ENCODE results near the gene MAGI1.

Gene MAGI1

GRCh38 chr3:65924762-65925161 lies 114.0 kb downstream of the MAGI1 start:
- no peaks in the 10 kb centered on the region for H3K36me3 ChIP-seq
- no peaks in the 10 kb centered on the region for H3K9me3 ChIP-seq
- H3K4me3 ChIP-seq (ENCODE audit: low read depth in 1 of 2, low read length in 1 of 2) = no peak overlapping the region
- H3K27ac ChIP-seq = no peak overlapping the region
- peaks cover 0 to 8% of the 10 kb centered on the region in 2 experiments for H3K4me1 ChIP-seq (ENCODE audit: control insufficient read depth in 1 of 2, insufficient read depth in 1 of 2, low read depth in 1 of 2, low read length in 1 of 2)
- TF ChIP-seq CTCF (IDR thresholded peaks at IDR 0.05) = no peak
- H3K27me3 ChIP-seq = no peaks in the 10 kb centered on the region

- Histone ChIP-seq H3K27ac (no peak overlapping the region), H3K27me3 (no peaks in the 10 kb centered on the region), H3K4me3 (ENCODE audit: low read depth in 1 of 2, low read length in 1 of 2) (no peak overlapping the region), H3K36me3 (no peaks in the 10 kb centered on the region), H3K4me1 (ENCODE audit: control insufficient read depth in 1 of 2, insufficient read depth in 1 of 2, low read depth in 1 of 2, low read length in 1 of 2) (no peaks in the 10 kb centered on the region), H3K9me3 (no peaks in the 10 kb centered on the region)
- TF ChIP-seq CTCF (IDR thresholded peaks at IDR 0.05) = no peak
These were observed 116.3 kb downstream of the MAGI1 start for GRCh38 chr3:65922441-65922840.

GRCh38 chr3:65919826-65920225 lies 118.9 kb downstream of the MAGI1 start:
- no peaks in the 10 kb centered on the region for H3K4me1 ChIP-seq (ENCODE audit: control insufficient read depth in 1 of 2, insufficient read depth in 1 of 2, low read depth in 1 of 2, low read length in 1 of 2)
- no peak for TF ChIP-seq CTCF (IDR thresholded peaks at IDR 0.05)
- no peak overlapping the region for H3K4me3 ChIP-seq (ENCODE audit: low read depth in 1 of 2, low read length in 1 of 2)
- H3K27ac ChIP-seq = no peak overlapping the region
- no peaks in the 10 kb centered on the region for H3K36me3 ChIP-seq
- H3K27me3 ChIP-seq = no peaks in the 10 kb centered on the region
- H3K9me3 ChIP-seq = no peaks in the 10 kb centered on the region

- H3K4me1 ChIP-seq (ENCODE audit: control insufficient read depth in 1 of 2, insufficient read depth in 1 of 2, low read depth in 1 of 2, low read length in 1 of 2) = no peaks in the 10 kb centered on the region
- H3K27ac ChIP-seq = no peak overlapping the region
- no peaks in the 10 kb centered on the region for H3K9me3 ChIP-seq
- H3K36me3 ChIP-seq = no peaks in the 10 kb centered on the region
- H3K27me3 ChIP-seq = no peaks in the 10 kb centered on the region
- no peak for TF ChIP-seq CTCF (IDR thresholded peaks at IDR 0.05)
- H3K4me3 ChIP-seq (ENCODE audit: low read depth in 1 of 2, low read length in 1 of 2) = no peak overlapping the region
These were observed 123.2 kb downstream of the MAGI1 start for GRCh38 chr3:65915477-65915876.

- Histone ChIP-seq H3K27ac (no peak overlapping the region), H3K4me3 (ENCODE audit: low read depth in 1 of 2, low read length in 1 of 2) (no peak overlapping the region), H3K4me1 (ENCODE audit: control insufficient read depth in 1 of 2, insufficient read depth in 1 of 2, low read depth in 1 of 2, low read length in 1 of 2) (no peaks in the 10 kb centered on the region), H3K9me3 (no peaks in the 10 kb centered on the region), H3K27me3 (no peaks in the 10 kb centered on the region), H3K36me3 (no peaks in the 10 kb centered on the region)
- TF ChIP-seq CTCF (IDR thresholded peaks at IDR 0.05) = no peak
These were observed 123.9 kb downstream of the MAGI1 start for GRCh38 chr3:65914740-65915367.

Measured in neutrophil (primary cell).